ENCODE measurements around the gene FLII. TPM values are rescaled to one million over a fixed set of nuclear protein-coding genes. Genes with fewer than 3 reads are reported as not detected.

FLII gene
- total and polyA plus RNA-seq, 2 of the 13 experiments (the other 11 are each of a cell fraction or from before 2014, with no cell fraction given): 130 to 303 TPM

- no peak for TF ChIP-seq ASH2L (IDR thresholded peaks at IDR 0.05; ENCODE audit: insufficient read length, low read depth, low read length)
- TF ChIP-seq EZH2 (conservative IDR thresholded peaks at IDR 0.05; ENCODE audit: low read depth, low read length): no peak
- 0 out of 2 replicates have a peak, but pooled peaks have one; percentile 63 for TF ChIP-seq HNRNPL (IDR thresholded peaks at IDR 0.05; ENCODE audit: low read depth, low read length)
- TF ChIP-seq ZFP36 (IDR thresholded peaks at IDR 0.05; ENCODE audit: borderline replicate concordance, low read depth, low read length, partially characterized antibody): no peak
- TF ChIP-seq ZNF512 (CRISPR knock-in tag; IDR thresholded peaks at IDR 0.05): no peak
- no peak for TF ChIP-seq PCBP1 (IDR thresholded peaks at IDR 0.05; ENCODE audit: borderline replicate concordance, low read depth, low read length)
- no peak overlapping the region for H3K4me3 ChIP-seq (replicated peaks in 1 of 3; ENCODE audit: insufficient read depth in 1 of 3, low read depth in 2 of 3, low read length in 3 of 3)
- ATAC-seq (no peak), FAIRE-seq (no peak), DNase-seq (ENCODE audit: low spot score) (no peak)
- 98% methylated on average over 10 of the region's 12 CpGs for WGBS (ENCODE audit: low lambda C conversion rate)
- peaks cover 4 to 23% of the 10 kb centered on the region in 2 experiments; a peak in 4 of 5 replicates for H3K36me3 ChIP-seq (replicated peaks in 1 of 2; ENCODE audit: control insufficient read depth in 1 of 2, insufficient read depth in 2 of 2, low read length in 2 of 2)
- H3K4me1 ChIP-seq (ENCODE audit: insufficient read depth, low read length): peaks cover 20% of the 10 kb centered on the region
- POLR2A ChIA-PET: no interaction called here
- peaks cover 13% of the 10 kb centered on the region for H3K79me2 ChIP-seq (ENCODE audit: insufficient read depth, low read length)
- no peak overlapping the region for H2AFZ ChIP-seq (ENCODE audit: low read length)
- H3K27ac ChIP-seq (ENCODE audit: extremely low read length, insufficient read depth, low read length): no peak overlapping the region
- no peaks in the 10 kb centered on the region; a peak in 1 of 5 replicates for H3K27me3 ChIP-seq (ENCODE audit: control insufficient read depth in 1 of 2, insufficient read depth in 2 of 2, low read length in 2 of 2)
- H3K4me2 ChIP-seq (ENCODE audit: low read depth, low read length): no peak overlapping the region; the same call in 1 of the 2 replicates
- intact Hi-C loops (cut with micrococcal nuclease; ENCODE audit: unreplicated experiment): no loop called here
- BruUV-seq (replicated peaks): no TSS peak
- in situ Hi-C loops (cut with HindIII; ENCODE audit: extremely low pct_ligation_motif_present, low pct_unique_long_range_greater_than_20kb): no loop called here
- CTCF ChIA-PET (ENCODE audit: low intra/inter-chr PET ratio, low total read pairs): no interaction called here
- no peaks in the 10 kb centered on the region for H3K9me3 ChIP-seq (ENCODE audit: low read length)
- H4K20me1 ChIP-seq (ENCODE audit: insufficient read depth, low read length): no peaks in the 10 kb centered on the region
- H3K9ac ChIP-seq (ENCODE audit: insufficient read depth, low read depth, low read length): peak overlapping the region; percentile 80; the same call in 1 of the 2 replicates
These were observed 4.1 kb upstream of the FLII start for GRCh38 chr17:18262641-18263040.

GRCh38 chr17:18262111-18262510 lies 3.6 kb upstream of the FLII start:
- POLR2A ChIA-PET: no interaction called here
- no peaks in the 10 kb centered on the region for H3K9me3 ChIP-seq (ENCODE audit: low read length)
- peaks cover 24% of the 10 kb centered on the region for H3K4me1 ChIP-seq (ENCODE audit: insufficient read depth, low read length)
- peaks cover 4 to 23% of the 10 kb centered on the region in 2 experiments; a peak in 4 of 5 replicates for H3K36me3 ChIP-seq (replicated peaks in 1 of 2; ENCODE audit: control insufficient read depth in 1 of 2, insufficient read depth in 2 of 2, low read length in 2 of 2)
- peak overlapping the region; percentile 80; the same call in 1 of the 2 replicates for H3K9ac ChIP-seq (ENCODE audit: insufficient read depth, low read depth, low read length)
- DNase-seq (ENCODE audit: low spot score) (no peak), FAIRE-seq (no peak), ATAC-seq (no peak)
- in situ Hi-C loops (cut with HindIII; ENCODE audit: extremely low pct_ligation_motif_present, low pct_unique_long_range_greater_than_20kb): no loop called here
- intact Hi-C loops (cut with micrococcal nuclease; ENCODE audit: unreplicated experiment): no loop called here
- no TSS peak for BruUV-seq (replicated peaks)
- peaks cover under 1% of the 10 kb centered on the region; the same call in 1 of the 2 replicates for H4K20me1 ChIP-seq (ENCODE audit: insufficient read depth, low read length)
- TF ChIP-seq ZSCAN31 (CRISPR knock-in tag; IDR thresholded peaks at IDR 0.05; ENCODE audit: low read depth) (no peak), SNAPC4 (CRISPR knock-in tag; IDR thresholded peaks at IDR 0.05) (no peak)
- H3K4me3 ChIP-seq (replicated peaks in 1 of 3; ENCODE audit: insufficient read depth in 1 of 3, low read depth in 2 of 3, low read length in 3 of 3): peak overlapping the region in 1 of 3 experiments; percentile 82; a peak in 2 of 6 replicates
- peaks cover 18% of the 10 kb centered on the region for H3K79me2 ChIP-seq (ENCODE audit: insufficient read depth, low read length)
- CTCF ChIA-PET (ENCODE audit: low intra/inter-chr PET ratio, low total read pairs): no interaction called here
- H3K4me2 ChIP-seq (ENCODE audit: low read depth, low read length): peak overlapping the region; percentile 97
- no peaks in the 10 kb centered on the region; a peak in 1 of 5 replicates for H3K27me3 ChIP-seq (ENCODE audit: control insufficient read depth in 1 of 2, insufficient read depth in 2 of 2, low read length in 2 of 2)
- no peak overlapping the region for H3K27ac ChIP-seq (ENCODE audit: extremely low read length, insufficient read depth, low read length)
- H2AFZ ChIP-seq (ENCODE audit: low read length): no peak overlapping the region
- WGBS (ENCODE audit: low lambda C conversion rate): 70% methylated on average over 2 of the region's 2 CpGs

Data from HepG2 (cell line).